Smooth muscle cell of the brain vasculature (primary cell): ENCODE results near the gene AFAP1.
"Not testable (repeated sequence)": the region's sequence is repeated elsewhere in the genome, so short reads cannot be mapped to it uniquely, and the experiment has no call there.

Source experiments
- DNase-seq: peaks from one replicate; pipeline ENCODE4 v3.0.0-alpha.2; 2012; ENCODE audit warnings: low read depth, low spot score

The AFAP1 gene

GRCh38 chr4:7947927-7948326, 8.3 kb upstream of the AFAP1 start:
- no peak for DNase-seq

DNA sequence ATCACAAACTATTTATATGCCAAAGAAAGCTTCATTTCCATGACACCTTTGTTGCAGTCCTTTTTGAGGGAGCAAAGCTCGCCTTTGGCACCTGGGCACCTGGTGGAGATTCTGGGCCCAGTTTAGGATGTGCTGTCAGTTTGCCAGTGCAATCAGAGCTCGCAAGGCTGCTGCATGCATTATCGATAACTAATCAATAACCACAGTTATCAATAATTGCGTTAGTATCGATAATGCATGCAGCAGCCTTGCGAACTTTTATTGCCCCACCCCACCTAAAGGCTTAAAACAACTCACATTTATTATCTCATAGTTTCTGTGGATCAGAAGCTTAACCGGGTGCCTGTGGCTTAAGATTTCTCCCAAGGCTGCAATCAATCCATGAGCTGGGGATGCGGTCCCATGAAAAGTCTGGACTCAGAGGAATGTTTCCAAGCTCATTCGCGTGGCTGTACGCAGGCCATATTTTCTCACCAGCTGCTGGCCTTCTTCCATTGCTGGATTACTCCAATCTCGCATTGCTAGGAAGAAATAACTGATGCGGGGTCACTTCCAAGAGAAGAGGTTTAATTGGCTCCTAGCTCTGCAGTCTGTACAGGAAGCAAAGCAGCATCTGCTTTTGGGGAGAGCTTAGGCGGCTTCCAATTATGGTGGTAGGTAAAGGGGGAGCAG, 6.2 kb upstream of the AFAP1 start:
- no peak for DNase-seq

DNA sequence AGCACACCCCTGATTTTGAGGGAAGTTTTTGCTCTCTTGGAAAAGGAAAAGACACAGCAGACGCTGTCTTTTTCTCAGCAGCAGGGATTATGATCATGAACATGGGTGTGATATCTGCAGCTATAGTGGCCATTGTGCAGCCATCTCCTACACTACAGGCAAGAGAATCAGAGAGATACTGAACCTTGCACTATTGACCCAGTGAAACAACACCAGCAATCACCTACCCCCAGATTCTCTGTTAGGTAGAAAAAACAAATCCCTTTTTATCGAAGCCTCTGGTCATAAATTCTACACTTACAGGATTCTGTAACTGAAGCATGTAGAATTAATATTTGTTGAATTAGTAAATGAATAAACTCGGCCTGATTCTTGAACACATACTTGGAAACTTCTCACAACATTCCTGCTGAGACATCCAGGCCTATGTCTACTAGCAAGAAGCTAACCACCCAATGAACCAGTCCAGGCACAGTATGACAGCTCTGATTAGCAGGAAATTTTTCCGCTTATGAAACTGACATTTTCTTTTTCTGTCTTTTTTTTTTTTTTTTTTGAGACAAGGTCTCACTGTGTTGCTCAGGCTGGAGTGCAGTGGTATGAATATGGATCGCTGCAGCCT, 5.0 kb upstream of the AFAP1 start:
- no peak for DNase-seq

DNA sequence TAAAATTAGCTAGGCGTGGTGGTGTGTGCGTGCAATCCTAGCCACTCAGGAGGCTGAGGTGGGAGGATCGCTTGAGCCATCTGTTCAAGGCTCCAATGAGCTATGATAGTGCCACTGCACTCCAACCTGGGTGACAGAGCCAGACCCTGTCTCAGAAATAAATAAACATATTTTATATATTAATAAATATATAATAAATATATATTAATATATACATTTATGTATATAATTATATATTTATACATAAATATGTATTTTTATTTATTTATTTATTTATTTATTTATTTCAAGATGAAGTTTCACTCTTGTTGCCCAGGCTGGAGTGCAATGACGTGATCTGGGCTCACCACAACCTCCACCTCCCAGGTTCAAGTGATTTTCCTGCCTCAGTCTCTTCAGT, 4.0 kb upstream of the AFAP1 start:
- DNase-seq: not testable (repeated sequence)

GRCh38 chr4:7943211-7943610, 3.5 kb upstream of the AFAP1 start:
- no peak for DNase-seq

- DNase-seq: no peak
Observed at GRCh38 chr4:7941965-7942496, 2.4 kb upstream of the AFAP1 start.

DNA sequence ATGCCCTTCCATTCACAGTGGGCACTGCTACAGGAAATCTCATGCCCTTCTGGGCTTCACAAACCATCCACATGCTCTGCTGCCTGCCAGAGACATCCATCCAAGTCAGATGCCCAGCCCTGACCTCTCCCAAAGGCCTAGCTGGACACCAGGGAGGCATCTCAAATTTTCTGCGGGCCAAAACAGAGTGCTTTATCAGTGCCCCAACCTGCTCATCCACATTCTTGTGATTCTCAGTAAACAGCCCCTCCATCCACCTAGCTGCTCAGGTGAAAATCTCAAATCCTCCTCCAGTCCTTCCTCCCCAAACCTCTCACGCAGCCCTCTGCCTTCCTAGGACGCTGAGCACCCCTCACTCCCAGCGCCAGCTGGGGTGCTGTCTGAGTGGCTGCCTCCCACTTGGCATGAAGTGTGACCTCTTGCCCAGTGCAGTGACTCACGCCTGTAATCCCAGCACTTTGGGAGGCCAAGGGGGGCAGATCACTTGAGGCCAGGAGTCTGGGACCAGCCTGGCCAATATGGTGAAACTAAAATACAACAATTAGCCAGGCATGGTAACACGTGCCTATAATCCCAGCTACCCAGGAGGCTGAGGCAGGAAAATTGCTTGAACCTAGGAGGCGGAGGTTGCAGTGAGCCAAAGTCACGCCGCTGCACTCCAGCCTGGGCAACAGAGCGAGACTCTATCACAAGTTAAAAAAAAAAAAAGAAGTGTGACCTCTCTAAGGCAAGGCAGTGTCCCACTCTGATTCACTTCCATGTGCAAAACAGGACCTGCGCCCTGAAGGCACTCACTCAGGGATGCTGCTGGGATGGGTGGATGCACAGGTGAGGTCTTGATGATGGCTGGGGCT, 1.7 kb upstream of the AFAP1 start:
- DNase-seq: no peak

- no peak for DNase-seq
Observed at GRCh38 chr4:7938609-7939376, 868 bp downstream of the AFAP1 start.

DNA sequence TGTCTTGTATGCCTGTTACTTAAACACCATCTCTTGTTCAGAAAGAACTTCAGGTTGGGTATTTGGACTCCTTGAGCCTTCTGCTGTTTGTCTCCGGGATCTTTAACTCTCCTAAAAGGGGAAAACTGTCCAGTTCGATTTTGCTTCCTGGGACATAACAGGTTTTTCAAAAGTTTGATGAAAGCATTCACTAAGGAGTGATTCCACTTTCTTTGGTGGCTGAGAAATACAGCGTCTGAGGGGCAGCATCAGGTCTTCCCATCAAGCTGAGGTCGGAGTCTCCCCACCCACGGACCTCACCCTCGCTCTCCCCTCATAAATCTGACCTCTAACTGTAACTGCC, 1.4 kb downstream of the AFAP1 start:
- DNase-seq: no peak

DNA sequence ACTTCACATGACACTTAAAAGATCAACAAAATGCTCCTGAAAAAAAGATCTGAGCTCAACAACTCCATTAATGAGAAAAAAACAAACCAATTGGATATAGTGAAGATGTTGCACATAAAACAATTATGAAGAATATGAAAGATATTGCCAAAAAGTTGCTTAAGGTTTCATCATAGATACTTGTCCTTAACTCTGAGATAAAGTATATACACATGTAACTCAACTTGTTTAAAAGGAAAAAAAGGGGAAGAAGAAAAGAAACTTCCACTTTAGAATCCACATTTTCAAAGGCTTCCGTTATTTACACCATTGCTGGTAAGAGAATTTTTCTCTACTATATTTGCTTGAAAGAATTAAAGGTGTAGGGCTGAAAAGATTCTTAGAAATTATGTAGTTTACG, 2.7 kb downstream of the AFAP1 start:
- no peak for DNase-seq

DNA sequence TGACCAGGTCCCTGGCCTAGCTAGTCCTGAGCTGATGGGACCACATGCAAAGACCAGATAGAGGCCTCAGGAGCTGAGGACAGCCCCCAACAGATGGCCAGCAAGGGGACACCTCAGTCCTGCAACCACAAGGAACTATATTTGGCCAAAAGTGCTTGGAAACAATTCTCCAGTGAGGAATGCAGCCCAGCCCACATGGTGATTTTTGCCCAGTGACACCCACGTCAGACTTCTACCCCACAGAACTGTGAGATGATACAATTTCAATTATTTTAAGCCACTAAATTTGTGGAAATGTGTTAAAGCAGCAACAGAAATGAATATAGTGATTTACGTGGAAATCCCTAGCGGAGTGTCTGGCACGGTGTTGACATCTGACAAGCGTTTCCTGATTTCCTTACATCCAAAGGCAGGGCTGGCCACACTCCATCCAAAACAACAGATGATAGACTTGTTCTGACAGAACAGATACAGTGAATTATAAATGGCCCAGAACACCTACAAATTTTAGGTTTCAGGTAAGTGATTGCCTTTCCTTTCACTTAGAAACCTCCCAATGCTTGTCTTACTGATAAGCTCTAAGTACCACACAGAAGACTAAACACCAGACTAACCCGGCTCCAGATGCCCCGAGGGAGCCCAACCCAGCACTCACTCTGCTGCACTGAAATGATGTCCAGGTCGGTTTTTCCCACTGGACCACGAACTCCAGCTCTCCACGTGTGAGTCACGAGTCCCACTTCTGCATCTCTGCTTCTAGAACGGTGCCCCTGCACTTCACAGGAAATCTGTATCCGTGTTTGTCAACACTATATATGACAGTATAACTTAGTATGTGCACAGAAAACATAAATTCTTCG, 5.8 kb downstream of the AFAP1 start:
- no peak for DNase-seq

- DNase-seq: no peak
Observed at GRCh38 chr4:7932287-7932686, 7.4 kb downstream of the AFAP1 start.

DNA sequence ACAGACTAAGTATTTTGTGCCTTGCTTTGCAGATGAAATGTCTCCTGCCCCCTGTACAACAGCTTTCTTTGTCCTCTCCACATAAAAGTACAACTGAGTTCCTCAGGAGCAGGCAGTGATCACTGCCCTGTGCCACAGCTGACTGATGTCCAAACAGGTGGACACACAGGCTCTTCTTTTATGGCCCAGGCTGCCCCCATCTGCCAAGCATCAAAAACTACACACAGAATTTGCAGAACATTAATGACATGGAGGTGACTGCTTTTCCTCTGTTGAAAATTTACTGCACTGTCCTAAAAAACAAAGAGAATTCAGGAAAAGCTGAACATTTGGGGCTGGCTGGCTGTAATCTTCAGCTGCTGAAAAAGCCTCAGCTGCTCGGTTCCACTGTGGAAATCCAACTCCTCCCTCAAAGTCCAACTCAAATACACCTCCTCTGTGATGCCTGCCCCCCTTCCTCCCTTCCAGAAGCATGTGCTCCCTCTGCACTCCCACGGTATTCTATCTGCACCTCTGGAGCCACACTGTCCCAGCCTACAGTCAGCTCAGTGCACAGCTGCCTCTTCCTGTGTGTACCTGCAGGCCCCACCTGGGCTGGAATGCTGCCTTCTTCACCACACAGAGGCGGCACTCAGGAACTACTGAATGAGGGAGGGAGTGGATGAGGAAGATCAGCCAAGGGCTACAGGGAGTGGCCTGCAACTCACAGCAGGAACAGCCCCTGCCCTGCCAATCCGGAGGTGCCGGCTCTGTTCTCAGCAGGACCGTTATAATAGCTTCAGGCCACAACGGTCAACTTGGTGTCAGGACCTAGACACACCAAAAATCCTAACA, 10.3 kb downstream of the AFAP1 start:
- no peak for DNase-seq

- DNase-seq: no peak
Observed at GRCh38 chr4:7928711-7929110, 10.9 kb downstream of the AFAP1 start.

- DNase-seq: no peak
Observed at GRCh38 chr4:7926822-7927221, 12.8 kb downstream of the AFAP1 start.

- no peak for DNase-seq
Observed at GRCh38 chr4:7924570-7924969, 15.1 kb downstream of the AFAP1 start.

- no peak for DNase-seq
Observed at GRCh38 chr4:7924163-7924562, 15.5 kb downstream of the AFAP1 start.

DNA sequence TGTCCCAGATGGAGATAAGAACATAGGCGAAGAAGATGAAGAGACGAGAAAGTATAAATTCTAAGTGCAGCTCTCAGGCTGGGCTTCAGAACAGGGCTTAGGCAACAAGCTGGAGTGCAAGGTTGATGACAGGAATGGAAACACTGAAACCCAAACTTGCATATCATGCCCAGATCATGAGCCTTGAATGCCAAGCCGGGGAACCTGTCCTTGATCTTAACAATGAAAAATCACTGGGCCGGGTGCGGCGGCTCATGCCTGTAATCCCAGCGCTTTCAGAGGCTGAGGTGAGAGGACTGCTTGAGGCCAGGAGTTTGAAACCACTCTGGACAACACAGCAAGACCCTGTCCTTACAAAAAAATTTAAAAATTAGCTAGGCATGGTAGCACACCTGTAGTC, 17.2 kb downstream of the AFAP1 start:
- no peak for DNase-seq

DNA sequence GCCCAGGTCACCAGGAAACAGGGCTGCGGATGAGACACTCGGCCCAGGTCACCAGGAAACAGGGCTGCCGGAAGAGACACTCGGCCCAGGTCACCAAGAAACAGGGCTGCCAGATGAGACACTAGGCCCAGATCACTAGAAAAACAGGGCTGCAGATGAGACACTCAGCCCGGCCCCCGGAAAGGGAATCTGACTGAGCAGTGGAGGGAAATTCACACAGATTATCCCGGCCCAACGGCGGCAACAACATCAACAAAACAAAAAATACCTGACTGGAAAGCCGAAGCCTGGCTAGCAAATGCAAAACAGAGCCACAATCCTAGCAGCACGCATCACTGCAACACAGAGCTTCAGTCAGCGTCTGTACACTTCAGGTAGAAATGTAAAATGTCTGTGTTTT, 20.7 kb downstream of the AFAP1 start:
- no peak for DNase-seq

DNA sequence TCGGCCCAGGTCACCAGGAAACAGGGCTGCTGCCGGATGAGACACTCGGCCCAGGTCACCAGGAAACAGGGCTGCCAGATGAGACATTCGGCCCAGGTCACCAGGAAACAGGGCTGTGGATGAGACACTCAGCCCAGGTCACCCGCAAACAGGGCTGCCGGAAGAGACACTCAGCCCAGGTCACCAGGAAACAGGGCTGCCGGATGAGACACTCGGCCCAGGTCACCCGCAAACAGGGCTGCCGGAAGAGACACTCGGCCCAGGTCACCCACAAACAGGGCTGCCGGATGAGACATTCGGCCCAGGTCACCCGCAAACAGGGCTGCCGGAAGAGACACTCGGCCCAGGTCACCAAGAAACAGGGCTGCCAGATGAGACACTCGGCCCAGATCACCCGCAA, 21.5 kb downstream of the AFAP1 start:
- not testable (repeated sequence) for DNase-seq
